Activated naive CD4-positive, alpha-beta T cell treated with anti-CD3 and anti-CD28 coated beads, Interleukin-2, amount 50 U/mL, for 16 hours (primary cell): Measurements from ENCODE around the gene ST3GAL6.

Experiments
- DNase-seq: peaks from one replicate; pipeline ENCODE4 v3.0.0-alpha.2; 2020

Gene ST3GAL6

GRCh38 chr3:98740324-98740723 is 22.8 kb upstream of the ST3GAL6 start:
- no peak for DNase-seq

GRCh38 chr3:98741121-98741716 is 21.9 kb upstream of the ST3GAL6 start:
- no peak for DNase-seq

- no peak for DNase-seq
These were observed 20.1 kb upstream of the ST3GAL6 start for GRCh38 chr3:98743071-98743470.

GRCh38 chr3:98744283-98744682 is 18.9 kb upstream of the ST3GAL6 start:
- DNase-seq: no peak

GRCh38 chr3:98745718-98746117 is 17.4 kb upstream of the ST3GAL6 start:
- DNase-seq: no peak

- DNase-seq: no peak
These were observed 17.0 kb upstream of the ST3GAL6 start for GRCh38 chr3:98746122-98746521.

- DNase-seq: no peak
These were observed 16.3 kb upstream of the ST3GAL6 start for GRCh38 chr3:98746882-98747281.

- no peak for DNase-seq
These were observed 12.7 kb upstream of the ST3GAL6 start for GRCh38 chr3:98750276-98750919.

GRCh38 chr3:98754483-98754882 is 8.7 kb upstream of the ST3GAL6 start:
- DNase-seq: no peak

- DNase-seq: no peak
These were observed 7.5 kb upstream of the ST3GAL6 start for GRCh38 chr3:98755601-98756000.

- no peak for DNase-seq
These were observed 3.5 kb upstream of the ST3GAL6 start for GRCh38 chr3:98759629-98760028.

- no peak for DNase-seq
These were observed 1.4 kb upstream of the ST3GAL6 start for GRCh38 chr3:98761643-98762229.

- no peak for DNase-seq
These were observed 779 bp downstream of the ST3GAL6 start for GRCh38 chr3:98763819-98764418.

- DNase-seq: no peak
These were observed 1.3 kb downstream of the ST3GAL6 start for GRCh38 chr3:98764472-98764884.

- no peak for DNase-seq
These were observed 2.6 kb downstream of the ST3GAL6 start for GRCh38 chr3:98765721-98766120.

GRCh38 chr3:98766924-98767323 is 3.8 kb downstream of the ST3GAL6 start:
- no peak for DNase-seq

GRCh38 chr3:98768961-98769360 is 5.8 kb downstream of the ST3GAL6 start:
- no peak for DNase-seq

GRCh38 chr3:98769448-98769847 is 6.3 kb downstream of the ST3GAL6 start:
- DNase-seq: no peak

- no peak for DNase-seq
These were observed 7.3 kb downstream of the ST3GAL6 start for GRCh38 chr3:98770261-98771039.

- no peak for DNase-seq
These were observed 8.9 kb downstream of the ST3GAL6 start for GRCh38 chr3:98772022-98772421.

GRCh38 chr3:98775459-98776139 is 12.5 kb downstream of the ST3GAL6 start:
- no peak for DNase-seq

GRCh38 chr3:98776140-98776493 is 13.0 kb downstream of the ST3GAL6 start:
- no peak for DNase-seq

- no peak for DNase-seq
These were observed 14.1 kb downstream of the ST3GAL6 start for GRCh38 chr3:98777286-98777685.
